Fibroblast of villous mesenchyme (primary cell): ENCODE results near the gene ZNF491. TPM values are rescaled to one million over a fixed set of nuclear protein-coding genes. Genes with fewer than 3 reads are reported as not detected.
"Not testable (repeated sequence)": the region's sequence is repeated elsewhere in the genome, so short reads cannot be mapped to it uniquely, and the experiment has no call there.

Experiments
- DNase-seq: peaks from one replicate; pipeline ENCODE4 v3.0.0-alpha.2; 2010; ENCODE audit warnings: low read depth
- H3K4me3 ChIP-seq: 2 replicates; pipeline ENCODE4 v1.5.1; 2011; ENCODE audit warnings: low read depth, mild to moderate bottlenecking, low read length
- total RNA-seq: library from RNA; depleted of rRNA; stranded (reverse); fragments of >200 nt; gene quantifications from 2 replicates; pipeline ENCODE4 v1.2.3, GENCODE V29; 2012
- TF ChIP-seq, protein P1 (sequence below): IDR thresholded peaks from 2 replicates; pipeline ENCODE4 v1.5.1; 2012; ENCODE audit warnings: low read depth, mild to moderate bottlenecking, low read length; ENCODE audit not compliant: insufficient read depth

Gene ZNF491
- total RNA-seq, 1 donor = 2.2 TPM

DNA sequence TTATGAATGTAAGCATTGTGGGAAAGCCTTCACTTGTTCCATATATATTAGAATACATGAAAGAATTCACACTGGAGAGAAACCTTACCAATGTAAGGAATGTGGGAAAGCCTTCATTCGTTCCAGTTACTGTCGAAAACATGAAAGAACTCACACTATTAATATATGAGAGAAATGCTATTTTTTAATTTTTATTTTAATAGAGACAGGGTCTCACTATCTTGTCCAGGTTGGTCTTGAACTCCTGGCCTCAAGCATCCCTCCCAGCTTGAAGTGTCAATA is 8.7 kb downstream of the ZNF491 start:
- no peak overlapping the region for H3K4me3 ChIP-seq
- TF ChIP-seq, protein P1, sequence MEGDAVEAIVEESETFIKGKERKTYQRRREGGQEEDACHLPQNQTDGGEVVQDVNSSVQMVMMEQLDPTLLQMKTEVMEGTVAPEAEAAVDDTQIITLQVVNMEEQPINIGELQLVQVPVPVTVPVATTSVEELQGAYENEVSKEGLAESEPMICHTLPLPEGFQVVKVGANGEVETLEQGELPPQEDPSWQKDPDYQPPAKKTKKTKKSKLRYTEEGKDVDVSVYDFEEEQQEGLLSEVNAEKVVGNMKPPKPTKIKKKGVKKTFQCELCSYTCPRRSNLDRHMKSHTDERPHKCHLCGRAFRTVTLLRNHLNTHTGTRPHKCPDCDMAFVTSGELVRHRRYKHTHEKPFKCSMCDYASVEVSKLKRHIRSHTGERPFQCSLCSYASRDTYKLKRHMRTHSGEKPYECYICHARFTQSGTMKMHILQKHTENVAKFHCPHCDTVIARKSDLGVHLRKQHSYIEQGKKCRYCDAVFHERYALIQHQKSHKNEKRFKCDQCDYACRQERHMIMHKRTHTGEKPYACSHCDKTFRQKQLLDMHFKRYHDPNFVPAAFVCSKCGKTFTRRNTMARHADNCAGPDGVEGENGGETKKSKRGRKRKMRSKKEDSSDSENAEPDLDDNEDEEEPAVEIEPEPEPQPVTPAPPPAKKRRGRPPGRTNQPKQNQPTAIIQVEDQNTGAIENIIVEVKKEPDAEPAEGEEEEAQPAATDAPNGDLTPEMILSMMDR = no peak
- DNase-seq = no peak

DNA sequence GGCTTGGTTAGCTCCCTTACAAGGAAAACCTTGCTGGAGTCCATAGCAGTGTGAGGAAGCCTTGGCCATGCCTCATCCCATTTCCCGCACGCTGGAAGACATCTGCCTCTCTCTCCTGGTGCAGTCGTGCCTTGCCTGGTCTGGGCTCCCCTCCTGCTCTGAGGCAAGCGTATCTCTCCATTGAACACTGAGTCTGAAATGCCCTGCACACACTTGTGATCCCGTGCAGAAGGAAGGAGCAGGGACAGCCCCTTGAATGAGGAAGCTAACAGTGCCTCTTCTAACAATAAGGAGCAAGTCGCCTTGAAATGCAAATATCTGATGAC is 15.3 kb downstream of the ZNF491 start:
- TF ChIP-seq, protein P1 = no peak
- peak overlapping the region; percentile 88 for H3K4me3 ChIP-seq
- no peak for DNase-seq

DNA sequence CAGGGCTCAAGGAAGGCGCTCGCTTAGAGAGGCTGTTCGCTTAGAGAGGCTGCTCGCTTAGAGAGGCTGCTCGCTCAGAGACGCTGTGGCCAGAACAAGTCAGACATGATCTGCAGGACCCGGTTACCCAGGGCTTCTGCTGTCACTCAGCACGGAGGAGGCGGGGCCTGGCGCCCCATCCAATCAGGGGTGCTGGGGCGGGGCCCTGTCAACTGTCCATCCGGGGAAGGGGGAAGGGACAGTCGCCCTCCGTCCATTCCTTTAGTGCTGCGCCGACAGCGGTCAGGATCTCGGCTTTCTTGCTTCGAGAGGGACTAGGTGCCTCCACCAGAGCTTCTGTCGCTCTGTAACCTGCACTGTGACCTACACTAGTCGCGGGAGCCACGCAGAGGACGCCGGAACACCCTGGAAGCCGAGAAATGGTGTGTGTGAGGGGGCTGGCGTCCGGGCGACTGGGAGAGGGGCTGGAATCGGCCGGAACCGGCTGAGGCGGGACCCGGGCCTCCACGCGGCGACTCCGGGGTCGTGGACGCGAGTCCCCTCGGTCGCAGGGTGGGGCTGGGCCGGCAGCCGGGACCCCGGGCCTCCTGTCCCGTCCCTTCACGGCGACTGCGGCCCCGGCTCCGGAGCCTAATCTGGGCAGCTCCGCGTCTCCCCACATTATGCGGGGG is 15.8 kb downstream of the ZNF491 start, which contains the start of gene ZNF440:
Gene ZNF440, plus strand, starts transcription at position 245 of the 671 bp plus-strand sequence. Its CDS starts 175 bp downstream, at position 420.
- DNase-seq = peak; percentile 92
- TF ChIP-seq, protein P1 = no peak
- H3K4me3 ChIP-seq = peak within 1 kb of the TSS; percentile 88

DNA sequence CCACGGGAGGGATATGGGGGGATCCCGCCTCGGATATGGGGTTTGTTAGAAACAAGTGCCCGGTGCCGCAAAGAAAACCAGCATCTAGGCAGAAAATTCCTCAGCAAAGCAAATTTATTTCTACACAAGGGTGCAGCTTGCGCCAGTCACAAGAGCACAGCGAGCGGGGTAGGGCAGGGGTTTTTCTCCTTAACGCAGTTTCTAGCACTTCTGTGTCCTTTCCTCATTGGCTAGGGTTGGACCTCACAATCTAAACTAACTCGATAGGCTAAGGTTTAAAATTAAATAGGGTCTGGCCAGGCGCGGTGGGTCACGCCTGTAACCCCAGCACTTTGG is 16.3 kb downstream of the ZNF491 start:
- DNase-seq = peak; percentile 53
- TF ChIP-seq, protein P1 = no peak
- H3K4me3 ChIP-seq = peak overlapping the region; percentile 88

DNA sequence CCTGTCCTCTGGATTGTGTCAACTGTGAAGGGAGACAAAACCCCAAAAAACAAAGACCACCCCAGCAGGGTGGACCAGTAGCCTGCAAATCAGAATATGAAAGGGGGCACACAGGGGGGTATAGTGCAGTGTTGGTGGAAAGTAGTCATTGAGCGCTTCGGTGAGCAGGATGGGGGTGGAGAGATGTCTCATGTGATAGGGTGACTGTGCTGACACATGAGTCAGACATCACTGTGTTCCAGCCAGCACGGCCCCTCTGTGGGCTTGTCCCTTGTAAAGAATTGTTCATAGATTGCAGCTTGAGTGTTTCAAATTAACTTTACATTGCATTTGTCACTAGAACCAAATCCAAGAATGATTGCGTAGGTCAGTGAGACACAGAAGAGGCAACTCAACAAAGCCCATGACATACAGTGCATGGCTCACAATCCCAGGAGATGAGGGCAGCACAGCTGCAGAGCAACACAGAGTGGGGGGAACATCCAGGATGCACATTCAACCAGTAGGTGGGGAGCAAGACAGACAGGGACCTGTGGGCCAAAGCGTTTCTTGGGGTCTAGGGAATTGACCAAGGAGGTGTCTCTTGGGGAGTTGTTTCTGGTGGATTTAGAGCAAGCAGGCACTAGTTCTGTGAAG is 23.3 kb downstream of the ZNF491 start:
- TF ChIP-seq, protein P1 = no peak
- H3K4me3 ChIP-seq = no peak overlapping the region
- peak; percentile 3 for DNase-seq

DNA sequence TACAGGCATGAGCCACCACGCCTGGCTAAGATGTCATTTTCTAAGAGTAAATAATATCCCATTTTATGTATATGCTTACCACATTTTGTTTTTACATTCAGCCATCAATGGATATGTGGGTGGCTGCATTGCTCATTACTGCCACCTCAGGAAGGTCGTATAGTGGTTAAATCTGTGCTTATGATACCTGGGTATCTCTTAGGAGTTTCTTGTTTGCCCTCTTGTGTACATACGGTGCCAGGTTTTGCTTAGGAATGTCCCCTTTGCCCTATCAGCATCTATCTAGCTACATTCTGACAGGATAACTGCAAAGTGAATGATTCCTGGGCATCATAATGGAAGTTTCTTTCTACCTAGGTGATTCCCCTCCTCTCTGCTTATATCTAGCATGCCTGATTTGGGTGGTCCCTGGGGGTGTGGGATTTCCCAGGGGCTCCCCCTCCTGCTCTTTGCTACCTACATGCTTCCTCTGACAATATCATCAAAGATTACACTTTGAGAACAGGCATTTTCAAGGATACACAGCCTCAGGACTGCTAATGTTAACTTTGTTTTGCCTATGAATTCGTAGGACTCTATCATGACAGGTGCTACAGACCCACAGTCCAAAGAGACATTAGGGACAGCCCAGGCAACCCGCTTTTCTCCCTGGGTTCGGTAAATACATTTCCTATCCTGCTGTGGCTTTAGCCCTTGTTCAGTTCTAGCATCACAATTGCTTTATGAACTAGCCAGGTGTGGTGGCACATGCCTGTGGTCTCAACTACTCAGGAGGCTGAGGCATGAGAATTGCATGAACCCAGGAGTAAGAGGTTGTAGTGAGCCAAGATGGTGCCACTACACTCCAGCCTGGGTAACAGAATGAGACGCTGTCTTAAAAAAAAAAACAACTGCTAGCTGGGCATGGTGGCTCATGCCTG is 30.9 kb downstream of the ZNF491 start:
- H3K4me3 ChIP-seq, DNase-seq: not testable (repeated sequence)

DNA sequence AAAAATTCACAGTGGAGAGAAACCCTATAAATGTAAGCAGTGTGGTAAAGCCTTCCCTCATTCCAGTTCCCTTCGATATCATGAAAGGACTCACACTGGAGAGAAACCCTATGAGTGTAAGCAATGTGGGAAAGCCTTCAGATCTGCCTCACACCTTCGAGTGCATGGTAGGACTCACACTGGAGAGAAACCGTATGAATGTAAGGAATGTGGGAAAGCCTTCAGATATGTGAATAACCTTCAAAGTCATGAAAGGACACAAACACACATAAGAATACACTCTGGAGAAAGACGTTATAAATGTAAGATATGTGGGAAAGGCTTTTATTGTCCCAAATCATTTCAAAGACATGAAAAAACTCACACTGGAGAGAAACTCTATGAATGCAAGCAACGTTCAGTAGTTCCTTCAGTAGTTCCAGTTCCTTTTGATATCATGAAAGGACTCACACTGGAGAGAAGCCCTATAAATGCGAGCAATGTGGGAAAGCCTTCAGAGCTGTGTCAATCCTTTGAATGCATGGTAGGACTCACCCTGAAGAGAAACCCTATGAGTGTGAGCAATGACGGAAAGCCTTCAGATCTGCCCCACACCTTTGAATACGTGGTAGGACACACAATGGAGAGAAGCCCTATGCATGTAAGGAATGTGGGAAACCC is 34.1 kb downstream of the ZNF491 start:
- TF ChIP-seq, protein P1 = no peak
- no peak overlapping the region for H3K4me3 ChIP-seq
- peak; percentile 3 for DNase-seq
